Ectodermal cell (in vitro differentiated cells): ENCODE measurements around the gene CBY2.

ENCODE experiments used
- H3K27ac ChIP-seq: 2 replicates; pipeline ENCODE4 v1.7.0; 2013; ENCODE audit warnings: mild to moderate bottlenecking, low read depth, low read length; ENCODE audit not compliant: insufficient read depth, poor library complexity, severe bottlenecking
- H3K27me3 ChIP-seq: 2 replicates; pipeline ENCODE4 v1.7.0; 2013; ENCODE audit warnings: mild to moderate bottlenecking, low read length; ENCODE audit not compliant: insufficient read depth, control insufficient read depth, poor library complexity, severe bottlenecking
- H3K36me3 ChIP-seq: one replicate; pipeline ENCODE4 v1.7.0; 2013; ENCODE audit warnings: low read length; ENCODE audit not compliant: control insufficient read depth, insufficient read depth
- H3K4me1 ChIP-seq: one replicate; pipeline ENCODE4 v1.7.0; 2013; ENCODE audit warnings: low read length; ENCODE audit not compliant: control insufficient read depth, insufficient read depth
- H3K4me3 ChIP-seq: 2 replicates; pipeline ENCODE4 v1.7.0; 2013; ENCODE audit warnings: low read depth, low read length, control low read depth; ENCODE audit not compliant: insufficient read depth
- H3K9me3 ChIP-seq: 2 replicates; pipeline ENCODE4 v1.7.0; 2013; ENCODE audit warnings: mild to moderate bottlenecking, low read length, moderate library complexity; ENCODE audit not compliant: control insufficient read depth
- WGBS, 2 experiments: methylation state at CpG; one replicate each; pipeline ENCODE4 v1.1.7; 2013; ENCODE audit warnings: missing lambda C conversion rate in 2 of 2; 5-methylcytosine and 5-hydroxymethylcytosine counted together

The CBY2 gene

GRCh38 chr13:45674908-45675307, 27.2 kb upstream of the CBY2 start:
- Histone ChIP-seq H3K27ac (no peak overlapping the region), H3K36me3 (no peaks in the 10 kb centered on the region), H3K4me1 (peaks cover 15% of the 10 kb centered on the region), H3K4me3 (no peak overlapping the region), H3K9me3 (no peaks in the 10 kb centered on the region), H3K27me3 (no peaks in the 10 kb centered on the region)
- 22 to 24% methylated on average over 1 of the region's 1 CpG for WGBS, 2 experiments

GRCh38 chr13:45678282-45678681, 23.8 kb upstream of the CBY2 start:
- H3K27me3 ChIP-seq, result no peaks in the 10 kb centered on the region
- peaks cover 26% of the 10 kb centered on the region for H3K4me1 ChIP-seq
- H3K36me3 ChIP-seq, result no peaks in the 10 kb centered on the region
- no peak overlapping the region for H3K27ac ChIP-seq
- no peaks in the 10 kb centered on the region for H3K9me3 ChIP-seq
- no peak overlapping the region for H3K4me3 ChIP-seq

- no peak overlapping the region for H3K27ac ChIP-seq
- WGBS, 2 experiments, result 94% methylated on average over 6 of the region's 6 CpGs
- H3K27me3 ChIP-seq, result no peaks in the 10 kb centered on the region
- H3K4me3 ChIP-seq, result no peak overlapping the region
- no peaks in the 10 kb centered on the region for H3K36me3 ChIP-seq
- no peaks in the 10 kb centered on the region for H3K9me3 ChIP-seq
- H3K4me1 ChIP-seq, result peaks cover 10% of the 10 kb centered on the region
Observed at GRCh38 chr13:45681113-45681512, 21.0 kb upstream of the CBY2 start.

- Histone ChIP-seq H3K9me3 (no peaks in the 10 kb centered on the region), H3K36me3 (no peaks in the 10 kb centered on the region), H3K4me3 (no peak overlapping the region), H3K27ac (no peak overlapping the region), H3K27me3 (no peaks in the 10 kb centered on the region), H3K4me1 (peaks cover 10% of the 10 kb centered on the region)
- 91 to 97% methylated on average over 3 of the region's 3 CpGs for WGBS, 2 experiments
Observed at GRCh38 chr13:45682494-45683008, 19.6 kb upstream of the CBY2 start.

- WGBS, 2 experiments, result 69 to 74% methylated on average over 3 of the region's 3 CpGs
Observed at GRCh38 chr13:45683701-45684100, 18.4 kb upstream of the CBY2 start.

GRCh38 chr13:45688577-45688976, 13.5 kb upstream of the CBY2 start:
- Histone ChIP-seq H3K27ac (no peak overlapping the region), H3K36me3 (no peaks in the 10 kb centered on the region), H3K9me3 (no peaks in the 10 kb centered on the region), H3K4me3 (no peak overlapping the region), H3K4me1 (no peaks in the 10 kb centered on the region), H3K27me3 (no peaks in the 10 kb centered on the region)
- 97 to 99% methylated on average over 2 to 3 of the region's 4 CpGs for WGBS, 2 experiments

More at GRCh38 chr13:45683701-45684100, 18.4 kb upstream of the CBY2 start:
- Histone ChIP-seq H3K27ac (no peak overlapping the region), H3K27me3 (no peaks in the 10 kb centered on the region), H3K36me3 (no peaks in the 10 kb centered on the region), H3K4me1 (peaks cover 10% of the 10 kb centered on the region), H3K9me3 (no peaks in the 10 kb centered on the region), H3K4me3 (no peak overlapping the region)

GRCh38 chr13:45690636-45691035, 11.5 kb upstream of the CBY2 start:
- Histone ChIP-seq H3K9me3 (no peaks in the 10 kb centered on the region), H3K4me1 (no peaks in the 10 kb centered on the region), H3K27me3 (no peaks in the 10 kb centered on the region), H3K27ac (no peak overlapping the region), H3K4me3 (no peak overlapping the region), H3K36me3 (no peaks in the 10 kb centered on the region)
- WGBS, 2 experiments, result 85 to 94% methylated on average over 2 of the region's 2 CpGs

- no peak overlapping the region for H3K27ac ChIP-seq
- H3K4me1 ChIP-seq, result no peaks in the 10 kb centered on the region
- 90 to 94% methylated on average over 4 of the region's 4 CpGs for WGBS, 2 experiments
- no peaks in the 10 kb centered on the region for H3K36me3 ChIP-seq
- H3K9me3 ChIP-seq, result no peaks in the 10 kb centered on the region
- H3K27me3 ChIP-seq, result no peaks in the 10 kb centered on the region
- no peak overlapping the region for H3K4me3 ChIP-seq
Observed at GRCh38 chr13:45691251-45691650, 10.9 kb upstream of the CBY2 start.

- Histone ChIP-seq H3K27ac (no peak overlapping the region), H3K36me3 (no peaks in the 10 kb centered on the region), H3K4me1 (no peaks in the 10 kb centered on the region), H3K4me3 (no peak overlapping the region), H3K27me3 (no peaks in the 10 kb centered on the region), H3K9me3 (no peaks in the 10 kb centered on the region)
- 91 to 94% methylated on average over 1 of the region's 1 CpG for WGBS, 2 experiments
Observed at GRCh38 chr13:45691667-45692066, 10.5 kb upstream of the CBY2 start.

GRCh38 chr13:45695198-45695730, 6.9 kb upstream of the CBY2 start:
- Histone ChIP-seq H3K9me3 (no peaks in the 10 kb centered on the region), H3K27ac (no peak overlapping the region), H3K27me3 (no peaks in the 10 kb centered on the region), H3K4me1 (no peaks in the 10 kb centered on the region), H3K36me3 (no peaks in the 10 kb centered on the region), H3K4me3 (no peak overlapping the region)
- 93 to 95% methylated on average over 5 of the region's 5 CpGs for WGBS, 2 experiments
